GM10266 (cell line): ENCODE measurements around the gene SFMBT2.

Experiments
- DNase-seq: peaks from one replicate; pipeline ENCODE4 v3.0.0; 2012; ENCODE audit errors: extremely low spot score
- TF ChIP-seq, protein P1 (sequence below): IDR thresholded peaks from 2 replicates; pipeline ENCODE4 v1.5.1; 2012; ENCODE audit warnings: mild to moderate bottlenecking, low read depth; ENCODE audit not compliant: control insufficient read depth, insufficient read depth; ENCODE audit errors: missing control alignments

Gene SFMBT2

DNA sequence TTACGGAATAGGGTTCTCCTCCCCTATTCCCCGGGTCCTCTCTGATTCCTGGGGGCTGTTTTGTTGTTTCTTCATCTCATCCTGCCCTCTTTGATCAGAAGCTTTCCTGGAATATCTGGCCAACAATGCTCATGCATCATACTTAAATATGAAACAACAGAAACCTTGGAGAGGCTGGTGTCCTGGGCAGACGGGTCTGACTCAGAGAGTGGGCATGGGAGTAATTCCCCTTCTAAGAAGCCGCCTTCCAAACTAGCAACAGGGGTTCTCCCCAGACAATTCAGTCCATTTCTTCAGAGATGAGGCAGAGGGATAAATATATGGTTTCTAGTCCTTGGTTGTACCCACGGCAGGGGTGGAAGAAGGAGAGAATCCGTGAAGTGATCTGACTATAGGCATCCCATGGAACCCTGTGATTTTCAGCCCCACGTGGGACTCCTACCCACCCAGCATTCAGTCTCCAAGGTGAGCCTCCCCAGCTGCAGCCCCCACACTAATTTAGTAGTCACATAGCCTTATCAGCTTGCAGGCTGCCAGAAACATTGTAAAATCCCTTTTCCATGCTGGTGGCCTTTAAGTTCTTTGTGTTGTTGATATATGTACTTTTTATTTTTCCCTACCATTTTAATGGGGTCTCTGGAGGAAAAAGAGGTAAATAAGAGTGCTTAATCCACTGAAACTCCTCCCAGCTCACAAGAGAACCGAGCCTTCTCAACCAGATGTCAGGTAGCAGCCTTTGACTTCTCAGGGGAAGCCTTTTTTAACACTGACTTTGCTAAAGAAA is 119.2 kb downstream of the SFMBT2 start:
- TF ChIP-seq, protein P1, sequence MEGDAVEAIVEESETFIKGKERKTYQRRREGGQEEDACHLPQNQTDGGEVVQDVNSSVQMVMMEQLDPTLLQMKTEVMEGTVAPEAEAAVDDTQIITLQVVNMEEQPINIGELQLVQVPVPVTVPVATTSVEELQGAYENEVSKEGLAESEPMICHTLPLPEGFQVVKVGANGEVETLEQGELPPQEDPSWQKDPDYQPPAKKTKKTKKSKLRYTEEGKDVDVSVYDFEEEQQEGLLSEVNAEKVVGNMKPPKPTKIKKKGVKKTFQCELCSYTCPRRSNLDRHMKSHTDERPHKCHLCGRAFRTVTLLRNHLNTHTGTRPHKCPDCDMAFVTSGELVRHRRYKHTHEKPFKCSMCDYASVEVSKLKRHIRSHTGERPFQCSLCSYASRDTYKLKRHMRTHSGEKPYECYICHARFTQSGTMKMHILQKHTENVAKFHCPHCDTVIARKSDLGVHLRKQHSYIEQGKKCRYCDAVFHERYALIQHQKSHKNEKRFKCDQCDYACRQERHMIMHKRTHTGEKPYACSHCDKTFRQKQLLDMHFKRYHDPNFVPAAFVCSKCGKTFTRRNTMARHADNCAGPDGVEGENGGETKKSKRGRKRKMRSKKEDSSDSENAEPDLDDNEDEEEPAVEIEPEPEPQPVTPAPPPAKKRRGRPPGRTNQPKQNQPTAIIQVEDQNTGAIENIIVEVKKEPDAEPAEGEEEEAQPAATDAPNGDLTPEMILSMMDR, result no peak
- DNase-seq, result no peak

DNA sequence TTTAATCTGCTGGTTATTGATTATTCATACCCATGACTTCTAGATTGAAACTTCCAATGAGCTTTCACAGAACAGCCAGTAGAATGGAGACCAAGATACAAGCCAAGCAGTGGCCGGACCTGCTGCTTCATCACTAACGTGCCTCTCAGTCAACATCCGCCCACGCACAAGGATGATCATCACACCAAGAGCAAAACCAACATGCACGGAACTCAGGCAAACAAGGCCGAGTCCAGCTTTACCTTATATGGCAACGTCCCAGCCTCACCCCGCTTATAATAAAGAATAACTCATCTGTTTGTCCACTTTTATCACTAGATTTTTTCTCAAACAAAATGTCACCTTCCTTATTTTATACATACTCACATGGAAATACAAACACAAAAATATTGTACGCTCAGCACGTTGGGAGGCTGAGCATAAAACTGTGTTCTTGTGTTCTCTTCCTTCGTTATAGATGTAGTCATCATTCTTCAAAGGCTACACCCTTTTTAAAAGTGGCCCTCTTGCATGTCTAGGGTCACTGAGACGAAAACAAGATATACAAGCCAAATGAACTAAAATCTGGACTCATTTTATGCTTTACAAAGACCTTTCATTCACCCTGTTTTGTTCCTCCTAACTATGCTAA is 122.7 kb downstream of the SFMBT2 start:
- TF ChIP-seq, protein P1, result no peak

DNA sequence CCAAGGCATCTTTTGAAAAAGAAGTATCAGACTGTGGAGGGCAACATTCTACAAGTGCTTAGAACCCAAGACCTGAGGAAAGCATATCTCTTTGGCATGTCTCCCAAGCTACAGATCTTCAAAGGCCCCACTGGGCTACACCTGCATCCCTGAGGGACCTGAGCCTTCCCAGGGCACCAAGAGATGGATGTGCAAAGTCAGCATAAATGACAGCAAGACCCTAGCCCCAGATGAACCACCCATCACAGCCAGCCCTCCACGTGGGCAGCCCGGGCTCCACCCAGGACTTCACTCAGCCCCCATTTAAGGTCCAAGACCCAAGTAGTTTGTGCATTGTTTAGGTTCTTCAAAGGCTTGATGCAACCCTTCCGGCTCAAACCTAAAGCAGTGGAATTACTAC is 123.5 kb downstream of the SFMBT2 start:
- TF ChIP-seq, protein P1, result no peak
- DNase-seq, result no peak

More for the DNA sequence above, 122.7 kb downstream of the SFMBT2 start:
- DNase-seq, result no peak

DNA sequence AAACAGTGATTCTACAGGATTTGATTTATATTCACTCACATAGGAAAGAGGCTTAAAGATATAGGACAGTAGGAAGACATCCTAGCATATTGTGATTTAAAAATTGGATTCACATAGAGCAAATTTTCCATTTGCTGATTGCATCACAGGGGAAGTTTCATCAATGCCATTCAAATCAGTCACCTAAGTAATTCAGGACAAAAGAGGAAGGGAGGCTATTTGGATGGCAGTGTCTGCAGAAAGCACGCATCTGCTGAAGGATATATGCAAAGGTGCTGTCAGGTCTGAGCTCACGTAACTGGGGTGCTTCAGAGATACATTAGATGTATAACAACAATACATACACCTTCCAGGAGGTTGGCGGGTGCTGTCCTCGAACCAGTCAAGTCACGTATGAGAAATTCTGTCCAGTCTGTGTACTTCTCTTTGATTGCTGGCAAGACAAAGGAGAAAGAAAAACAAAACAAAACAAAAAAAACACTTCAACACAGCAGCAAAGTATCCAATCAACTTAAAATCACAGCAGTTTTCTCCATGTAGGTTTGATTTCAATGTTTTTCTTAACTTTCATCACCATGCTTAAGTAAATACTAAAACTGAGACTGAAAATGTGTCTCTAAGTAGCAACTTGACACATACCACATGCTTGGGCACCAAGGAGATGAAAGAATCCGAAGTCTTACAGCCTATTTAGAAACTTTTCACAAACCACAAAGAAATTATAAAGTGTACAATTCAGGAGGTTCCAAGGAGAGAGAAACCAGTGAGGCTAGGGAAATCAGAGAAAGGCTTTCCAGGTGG is 125.1 kb downstream of the SFMBT2 start:
- TF ChIP-seq, protein P1, result no peak
- no peak for DNase-seq

DNA sequence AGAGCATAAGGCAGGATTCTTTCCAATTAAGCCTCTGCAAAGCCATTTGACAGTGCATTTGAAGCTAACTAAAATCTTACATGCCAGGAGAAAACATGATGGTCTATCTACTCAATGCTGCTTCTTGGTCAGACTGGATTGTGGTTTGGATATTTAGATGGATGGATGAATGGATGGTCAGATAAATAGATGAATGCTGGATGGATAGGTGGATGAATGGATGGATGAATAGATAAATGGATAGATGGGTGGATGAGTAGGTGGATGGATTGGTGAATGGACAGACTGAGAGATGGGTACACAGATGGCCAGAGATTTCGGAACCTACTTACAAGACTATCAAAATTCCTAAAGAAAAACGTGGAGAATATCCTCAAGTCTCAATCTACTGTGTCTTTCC is 127.6 kb downstream of the SFMBT2 start:
- DNase-seq, result no peak
- TF ChIP-seq, protein P1, result no peak

DNA sequence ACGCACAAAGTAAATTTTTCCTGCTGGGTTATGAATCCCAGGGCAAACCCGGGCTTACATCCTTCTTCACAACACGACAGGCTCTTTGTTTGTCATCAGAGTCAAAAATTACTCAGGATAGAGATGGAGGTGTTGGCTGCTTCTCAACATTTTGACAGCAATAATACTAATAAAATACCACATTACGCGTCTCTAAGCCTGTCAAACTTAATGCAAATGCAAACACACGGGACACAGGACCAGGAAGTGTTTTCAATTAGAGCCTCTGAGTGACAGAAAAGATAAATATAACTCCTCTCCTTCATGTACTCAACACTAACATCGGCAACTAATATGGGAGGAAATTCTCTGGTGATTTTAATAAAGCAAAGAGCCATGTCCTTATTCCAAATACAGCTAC is 128.4 kb downstream of the SFMBT2 start:
- TF ChIP-seq, protein P1, result no peak
- no peak for DNase-seq

DNA sequence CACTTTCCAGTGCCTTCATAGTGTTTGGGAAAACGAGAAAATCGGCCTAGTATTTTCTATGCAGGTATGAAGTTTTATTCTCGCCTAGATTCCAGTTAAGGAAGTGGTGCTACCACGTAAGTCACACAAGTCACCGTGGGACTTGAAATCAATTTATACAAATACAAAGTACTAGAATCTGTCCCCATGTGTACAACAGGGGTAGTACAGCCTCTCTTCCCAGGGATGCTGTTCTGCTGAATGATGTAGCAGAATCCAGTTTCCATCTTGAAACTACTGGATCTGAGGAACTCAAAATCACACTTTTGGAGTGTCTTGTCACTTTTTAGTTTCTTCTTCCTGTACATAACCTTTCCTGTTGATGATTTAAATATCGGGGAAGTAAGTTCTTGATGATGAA is 129.4 kb downstream of the SFMBT2 start:
- TF ChIP-seq, protein P1, result no peak
- DNase-seq, result no peak
